CD4-positive, alpha-beta memory T cell (primary cell): ENCODE results near the gene IQCK. TPM values are rescaled to one million over a fixed set of nuclear protein-coding genes. Genes with fewer than 3 reads are reported as not detected.

Experiments used
- CTCF ChIA-PET: fragments of 350-600 bp; sonication (Branson Sonifier 250); formaldehyde crosslinking; loops from one replicate; lab custom pipeline; 2021; ENCODE audit warnings: inconsistent platforms; ENCODE audit not compliant: partially characterized antibody; lab: Charles Lee
- POLR2A ChIA-PET: fragments of 350-600 bp; sonication (Branson Sonifier 250); formaldehyde crosslinking; loops from one replicate; lab custom pipeline; 2021; ENCODE audit not compliant: partially characterized antibody; lab: Charles Lee
- DNase-seq, 5 donors: peaks; one replicate each; pipeline versions ENCODE4 v3.0.0 to v3.0.0-alpha.2; 2020 to 2022; ENCODE audit warnings: mixed read lengths in 1 of 5
- H3K27ac ChIP-seq: one replicate; pipeline ENCODE4 v1.7.0; 2013; ENCODE audit warnings: low read depth, low read length
- H3K27me3 ChIP-seq: 2 replicates; pipeline ENCODE4 v1.7.0; 2013; ENCODE audit warnings: mild to moderate bottlenecking, low read length, moderate library complexity; ENCODE audit not compliant: insufficient read depth
- H3K36me3 ChIP-seq: 2 replicates; pipeline ENCODE4 v1.7.0; 2013; ENCODE audit warnings: mild to moderate bottlenecking, low read length, moderate library complexity; ENCODE audit not compliant: insufficient read depth
- H3K4me1 ChIP-seq: 2 replicates; pipeline ENCODE4 v1.7.0; 2013; ENCODE audit warnings: mild to moderate bottlenecking, low read length, moderate library complexity; ENCODE audit not compliant: insufficient read depth
- H3K4me3 ChIP-seq, 2 donors: one replicate each; pipeline ENCODE4 v1.7.0; 2013; ENCODE audit warnings: low read length in 2 of 2, mild to moderate bottlenecking in 1 of 2
- H3K9me3 ChIP-seq, 2 donors: one replicate each; pipeline ENCODE4 v1.7.0; 2013; ENCODE audit warnings: low read length in 2 of 2, control low read depth in 1 of 2; ENCODE audit not compliant: control insufficient read depth in 1 of 2
- H3K27ac Mint-ChIP-seq, 7 donors: one replicate each; pipeline ENCODE4 v1.8.0; 2020 to 2021; ENCODE audit warnings: mixed read lengths in 7 of 7, mild to moderate bottlenecking in 6 of 7, inconsistent platforms in 3 of 7, moderate library complexity in 3 of 7
- H3K27me3 Mint-ChIP-seq, 2 donors: one replicate each; pipeline ENCODE4 v1.8.0; 2020 to 2021; ENCODE audit warnings: mixed read lengths in 2 of 2
- H3K36me3 Mint-ChIP-seq, 2 donors: one replicate each; pipeline ENCODE4 v1.8.0; 2020 to 2021; ENCODE audit warnings: mixed read lengths in 2 of 2, inconsistent platforms in 1 of 2, mild to moderate bottlenecking in 1 of 2
- H3K4me1 Mint-ChIP-seq, 4 donors: one replicate each; pipeline ENCODE4 v1.8.0; 2020 to 2021; ENCODE audit warnings: mixed read lengths in 4 of 4, mild to moderate bottlenecking in 1 of 4
- H3K4me3 Mint-ChIP-seq, 8 donors: one replicate each; pipeline ENCODE4 v1.8.0; 2020 to 2021; ENCODE audit warnings: mixed read lengths in 8 of 8, mild to moderate bottlenecking in 7 of 8, moderate library complexity in 6 of 8, inconsistent platforms in 3 of 8
- H3K9me3 Mint-ChIP-seq, 8 donors: one replicate each; pipeline ENCODE4 v1.8.0; 2020 to 2021; ENCODE audit warnings: mixed read lengths in 8 of 8, mild to moderate bottlenecking in 5 of 8, inconsistent platforms in 3 of 8, moderate library complexity in 1 of 8
- intact Hi-C: fragments of 100-400 bp; cut with micrococcal nuclease; formaldehyde crosslinking; loops from one replicate; pipeline ENCODE4 v1.15.1; 2023
- polyA plus RNA-seq, 2 donors: library from polyadenylated mRNA; unstranded; fragments of 300-500 nt; fragmentation: Illumina TruSeq; gene quantifications; one replicate each; pipeline ENCODE4 v1.2.3, GENCODE V29; 2021
- total RNA-seq, 2 experiments: library from RNA; stranded (reverse); gene quantifications; one replicate each; pipeline ENCODE4 v1.2.3, GENCODE V29; 2021

IQCK gene
- total and polyA plus RNA-seq, 4 experiments from 2014 or later, result 1.3 to 4.1 (median 2.4) TPM

GRCh38 chr16:19689342-19689741 lies 28.7 kb upstream of the IQCK start:
- no peak for DNase-seq
- H3K27me3 ChIP-seq, result no peaks in the 10 kb centered on the region
- Mint-ChIP-seq H3K4me1 (peaks cover 24 to 51% (median 29%) of the 10 kb centered on the region in 4 donors), H3K36me3 (peaks cover 39 to 44% of the 10 kb centered on the region in 2 donors), H3K9me3 (peaks cover 0 to 10% (median 4%) of the 10 kb centered on the region in 8 donors), H3K27me3 (no peaks in the 10 kb centered on the region), H3K4me3 (peak overlapping the region in 3 of 8 donors; percentile 40 to 60 (median 44)), H3K27ac (peak overlapping the region in 6 of 7 donors; percentile 31 to 73 (median 50))
- intact Hi-C loops, result no loop called here
- CTCF ChIA-PET, result no interaction called here
- H3K9me3 ChIP-seq, result no peaks in the 10 kb centered on the region
- POLR2A ChIA-PET, result interaction anchor here (1.3 to 2.5 kb wide), 2 partner anchors 10 to 29 kb away, joined by 3 to 7 read pairs; partner anchors contain the start of genes IQCK and KNOP1
- H3K36me3 ChIP-seq, result peaks cover 9% of the 10 kb centered on the region
- H3K4me1 ChIP-seq, result peaks cover 23% of the 10 kb centered on the region
- H3K4me3 ChIP-seq, result no peak overlapping the region
- no peak overlapping the region for H3K27ac ChIP-seq

DNA sequence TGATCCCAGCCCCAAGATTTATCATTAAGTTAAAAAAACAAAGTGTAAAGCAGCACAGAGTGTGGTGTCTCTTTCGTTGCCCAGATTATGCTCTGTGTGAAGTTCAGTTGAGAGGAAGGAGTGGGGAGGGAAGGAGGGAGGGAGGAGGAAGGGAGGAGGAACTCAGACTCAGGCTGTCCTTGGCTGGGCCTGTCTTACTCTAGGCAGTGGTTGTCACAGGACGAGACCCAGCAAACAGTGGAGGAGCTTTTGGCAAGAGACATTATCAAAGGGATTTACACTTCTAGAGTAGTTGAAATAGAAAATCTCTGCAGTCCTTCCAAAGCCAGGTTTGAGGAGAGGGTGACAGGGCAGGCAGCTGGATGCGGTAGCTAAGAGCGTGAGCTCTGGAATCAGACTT lies 27.9 kb upstream of the IQCK start:
- Mint-ChIP-seq H3K36me3 (peaks cover 33 to 37% of the 10 kb centered on the region in 2 donors), H3K9me3 (peaks cover 0 to 5% (median 2%) of the 10 kb centered on the region in 8 donors), H3K27me3 (no peaks in the 10 kb centered on the region), H3K4me1 (peaks cover 27 to 57% (median 32%) of the 10 kb centered on the region in 4 donors), H3K4me3 (peak overlapping the region in 6 of 8 donors; percentile 20 to 60 (median 42)), H3K27ac (peak overlapping the region in 6 of 7 donors; percentile 22 to 85 (median 65))
- DNase-seq, result no peak
- Histone ChIP-seq H3K9me3 (no peaks in the 10 kb centered on the region), H3K27me3 (no peaks in the 10 kb centered on the region), H3K4me3 (no peak overlapping the region), H3K27ac (no peak overlapping the region), H3K36me3 (peaks cover 7% of the 10 kb centered on the region), H3K4me1 (peaks cover 26% of the 10 kb centered on the region)
- ChIA-PET CTCF (no interaction called here), POLR2A (interaction anchor here (2.5 kb wide), 1 partner anchor 28 kb away, joined by 7 read pairs; the partner anchor contains the start of genes IQCK and KNOP1)
- intact Hi-C loops, result no loop called here

- no peaks in the 10 kb centered on the region for H3K27me3 Mint-ChIP-seq
- Histone ChIP-seq H3K27me3 (no peaks in the 10 kb centered on the region), H3K4me3 (no peak overlapping the region), H3K9me3 (no peaks in the 10 kb centered on the region), H3K4me1 (peaks cover 37% of the 10 kb centered on the region), H3K27ac (no peak overlapping the region), H3K36me3 (peaks cover 4% of the 10 kb centered on the region)
- ChIA-PET POLR2A (interaction anchor here (0.8 to 2.5 kb wide), 2 partner anchors 27 to 44 kb away, joined by 3 to 7 read pairs; partner anchors contain the start of genes IQCK and KNOP1), CTCF (no interaction called here)
- H3K27ac Mint-ChIP-seq, result peak overlapping the region in 4 of 7 donors; percentile 35 to 83 (median 64)
- no peak for DNase-seq
- peaks cover 34 to 66% (median 40%) of the 10 kb centered on the region in 4 donors for H3K4me1 Mint-ChIP-seq
- H3K36me3 Mint-ChIP-seq, result peaks cover 27 to 28% of the 10 kb centered on the region in 2 donors
- H3K9me3 Mint-ChIP-seq, result peaks cover 0 to 2% (median 0%) of the 10 kb centered on the region in 8 donors
- peak overlapping the region in 1 of 8 donors; percentile 23 for H3K4me3 Mint-ChIP-seq
- intact Hi-C loops, result no loop called here
Observed at GRCh38 chr16:19691161-19691711, 26.8 kb upstream of the IQCK start.

DNA sequence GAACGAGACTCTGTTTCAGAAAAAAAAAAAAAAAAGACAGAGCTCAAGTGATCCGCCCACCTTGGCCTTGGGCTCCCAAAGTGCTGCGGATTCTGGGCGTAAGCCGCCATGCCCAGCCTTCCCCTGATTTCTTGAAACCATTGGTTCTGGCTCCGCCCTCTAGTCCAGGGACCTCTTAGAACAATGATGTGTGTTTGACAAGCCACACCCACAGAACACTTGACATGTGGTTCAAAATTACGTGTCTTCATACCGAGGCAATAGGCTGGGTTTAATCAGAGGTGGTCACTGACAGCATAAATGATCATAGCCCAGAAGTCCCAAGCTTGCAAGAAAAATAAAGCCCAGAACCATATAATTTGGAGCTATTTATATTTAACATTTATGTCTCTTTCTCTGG lies 23.1 kb upstream of the IQCK start:
- peak overlapping the region; percentile 18 to 82 (median 62) for H3K27ac Mint-ChIP-seq
- CTCF ChIA-PET, result interaction anchor here (0.6 to 1.7 kb wide), 8 partner anchors 11 to 903 kb away, joined by 3 to 7 read pairs (median 3); partner anchors contain the start of gene VPS35L
- Histone ChIP-seq H3K36me3 (peaks cover 7% of the 10 kb centered on the region), H3K27ac (no peak overlapping the region), H3K4me1 (peaks cover 51% of the 10 kb centered on the region), H3K27me3 (no peaks in the 10 kb centered on the region), H3K4me3 (no peak overlapping the region), H3K9me3 (no peaks in the 10 kb centered on the region)
- peaks cover 19 to 29% of the 10 kb centered on the region in 2 donors for H3K36me3 Mint-ChIP-seq
- H3K9me3 Mint-ChIP-seq, result no peaks in the 10 kb centered on the region
- H3K27me3 Mint-ChIP-seq, result no peaks in the 10 kb centered on the region
- no peak for DNase-seq
- peak overlapping the region in 4 of 8 donors; percentile 13 to 48 (median 32) for H3K4me3 Mint-ChIP-seq
- POLR2A ChIA-PET, result interaction anchor here (2.1 kb wide), 1 partner anchor 11 kb away, joined by 11 read pairs; no protein-coding TSS in a partner anchor
- H3K4me1 Mint-ChIP-seq, result peaks cover 44 to 76% (median 52%) of the 10 kb centered on the region in 4 donors
- intact Hi-C loops, result no loop called here

DNA sequence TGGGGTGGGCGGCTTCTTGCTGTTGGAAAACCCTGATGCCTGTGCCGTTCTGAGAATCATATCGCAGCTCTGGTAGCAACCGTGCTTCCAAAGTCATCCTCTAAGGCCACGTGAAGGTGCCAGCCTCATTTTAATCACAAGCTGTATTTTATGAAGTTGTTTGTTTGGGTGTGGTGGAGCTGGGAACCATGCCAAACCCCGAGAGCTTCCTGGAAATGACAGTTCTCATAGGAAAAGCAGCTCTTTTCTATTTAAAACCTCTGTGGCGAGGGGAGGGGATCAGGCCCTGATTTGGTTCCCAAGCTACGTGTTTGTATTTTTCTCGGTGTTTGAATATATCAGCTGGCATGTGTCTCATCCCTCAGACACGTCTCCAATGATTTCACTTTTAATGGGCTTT lies 21.7 kb upstream of the IQCK start:
- Mint-ChIP-seq H3K4me1 (peaks cover 42 to 71% (median 53%) of the 10 kb centered on the region in 4 donors), H3K27me3 (no peaks in the 10 kb centered on the region), H3K27ac (peak overlapping the region; percentile 68 to 94 (median 92)), H3K36me3 (peaks cover 32 to 39% of the 10 kb centered on the region in 2 donors), H3K4me3 (peak overlapping the region; percentile 33 to 85 (median 74)), H3K9me3 (no peaks in the 10 kb centered on the region)
- Histone ChIP-seq H3K9me3 (no peaks in the 10 kb centered on the region), H3K4me1 (peaks cover 46% of the 10 kb centered on the region), H3K27ac (peak overlapping the region; percentile 27), H3K36me3 (peaks cover 7% of the 10 kb centered on the region), H3K4me3 (peak overlapping the region in 1 of 2 donors; percentile 20), H3K27me3 (no peaks in the 10 kb centered on the region)
- POLR2A ChIA-PET, result interaction anchor here (0.9 to 2.1 kb wide), 4 partner anchors 9 to 188 kb away, joined by 4 to 11 read pairs (median 8); partner anchors contain the start of genes GPRC5B, IQCK and KNOP1
- peak; percentile 55 to 76 (median 67) for DNase-seq
- intact Hi-C loops, result no loop called here
- CTCF ChIA-PET, result interaction anchor here (0.6 to 2.6 kb wide), 13 partner anchors 9 to 190 kb away, joined by 3 to 12 read pairs (median 5); partner anchors contain the start of genes GPRC5B, IQCK and KNOP1

DNA sequence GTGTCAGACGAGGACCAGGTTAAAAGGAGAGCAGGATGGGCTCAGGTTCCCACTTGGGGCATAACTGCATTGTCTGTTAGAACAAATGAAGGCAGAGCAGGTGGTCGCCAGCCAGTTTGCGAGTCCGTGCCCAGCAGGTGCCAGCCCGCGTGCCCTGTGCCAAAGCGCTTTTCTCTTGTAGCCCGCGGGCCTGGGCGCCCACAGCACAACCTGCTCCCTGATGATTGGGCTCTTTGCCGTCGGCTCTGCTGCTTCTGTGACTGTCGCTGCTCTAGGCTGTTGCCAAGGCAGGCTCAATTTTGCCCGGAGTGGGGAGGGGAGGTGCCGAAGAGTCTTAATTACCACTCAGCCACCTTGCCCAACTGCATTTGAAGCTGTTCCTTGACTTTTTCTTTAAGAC lies 21.1 kb upstream of the IQCK start:
- Mint-ChIP-seq H3K4me1 (peaks cover 42 to 67% (median 52%) of the 10 kb centered on the region in 4 donors), H3K4me3 (peak overlapping the region; percentile 4 to 85 (median 74))
- intact Hi-C loops, result no loop called here

More for the DNA sequence above, 21.1 kb upstream of the IQCK start:
- POLR2A ChIA-PET, result interaction anchor here (0.9 to 1.3 kb wide), 3 partner anchors 21 to 187 kb away, joined by 4 to 11 read pairs (median 5); partner anchors contain the start of genes GPRC5B, IQCK and KNOP1
- Mint-ChIP-seq H3K27ac (peak overlapping the region; percentile 68 to 94 (median 92)), H3K27me3 (no peaks in the 10 kb centered on the region), H3K36me3 (peaks cover 33 to 39% of the 10 kb centered on the region in 2 donors), H3K9me3 (no peaks in the 10 kb centered on the region)
- Histone ChIP-seq H3K9me3 (no peaks in the 10 kb centered on the region), H3K4me1 (peaks cover 46% of the 10 kb centered on the region), H3K27me3 (no peaks in the 10 kb centered on the region), H3K4me3 (no peak overlapping the region), H3K36me3 (peaks cover 3% of the 10 kb centered on the region), H3K27ac (peak overlapping the region; percentile 27)
- CTCF ChIA-PET, result interaction anchor here (0.6 to 2.6 kb wide), 12 partner anchors 8 to 190 kb away, joined by 3 to 12 read pairs (median 6); partner anchors contain the start of genes GPRC5B, IQCK and KNOP1
- DNase-seq, result peak in 2 of 5 donors; percentile 15 to 19
